KMS-11 (cell line): ENCODE measurements around the gene CYTH4.

ENCODE experiments used
- H2AFZ ChIP-seq: fragments of 200-600 bp; sonication (generic); 2 replicates; pipeline ENCODE4 v1.6.1; 2016; ENCODE audit warnings: antibody characterized with exemption, mixed run types, low read depth
- H3K27ac ChIP-seq: fragments of 200-600 bp; sonication (generic); 2 replicates; pipeline ENCODE4 v1.6.1; 2016; ENCODE audit warnings: mild to moderate bottlenecking, mixed run types
- H3K27me3 ChIP-seq: fragments of 200-600 bp; sonication (generic); 2 replicates; pipeline ENCODE4 v1.6.1; 2017; ENCODE audit warnings: mild to moderate bottlenecking, low read depth, mixed run types, moderate library complexity; ENCODE audit not compliant: insufficient read depth
- H3K36me3 ChIP-seq: fragments of 200-600 bp; sonication (generic); 2 replicates; pipeline ENCODE4 v1.6.1; 2017; ENCODE audit warnings: mild to moderate bottlenecking, mixed run types; ENCODE audit not compliant: insufficient read depth
- H3K4me1 ChIP-seq: fragments of 200-600 bp; sonication (generic); 2 replicates; pipeline ENCODE4 v1.6.1; 2016; ENCODE audit warnings: mild to moderate bottlenecking, low read depth, mixed run types; ENCODE audit not compliant: poor library complexity, severe bottlenecking
- H3K4me2 ChIP-seq: fragments of 200-600 bp; sonication (generic); 2 replicates; pipeline ENCODE4 v1.7.0; 2016; ENCODE audit warnings: mild to moderate bottlenecking, mixed run types
- H3K4me3 ChIP-seq: fragments of 200-600 bp; sonication (generic); IDR thresholded peaks from 2 replicates; pipeline ENCODE4 v1.6.1; 2017; ENCODE audit warnings: low read depth, low read length, mixed read lengths; ENCODE audit not compliant: insufficient read depth
- H3K79me2 ChIP-seq: fragments of 200-600 bp; sonication (generic); 2 replicates; pipeline ENCODE4 v1.6.1; 2016; ENCODE audit warnings: low read depth, mixed run types; ENCODE audit not compliant: insufficient read depth
- H3K9ac ChIP-seq: fragments of 200-600 bp; sonication (generic); 2 replicates; pipeline ENCODE4 v1.6.1; 2016; ENCODE audit warnings: mild to moderate bottlenecking, mixed run types
- H4K20me1 ChIP-seq: fragments of 200-600 bp; sonication (generic); 2 replicates; pipeline ENCODE4 v1.6.1; 2016; ENCODE audit warnings: mild to moderate bottlenecking, mixed run types; ENCODE audit not compliant: insufficient read depth
- TF ChIP-seq, protein P1 (sequence below): fragments of 200-600 bp; sonication (generic); conservative IDR thresholded peaks from 2 replicates; pipeline ENCODE4 v1.6.1; 2017; ENCODE audit warnings: low read depth, mild to moderate bottlenecking, antibody characterized with exemption, low read length, moderate library complexity, mixed read lengths

The CYTH4 gene

DNA sequence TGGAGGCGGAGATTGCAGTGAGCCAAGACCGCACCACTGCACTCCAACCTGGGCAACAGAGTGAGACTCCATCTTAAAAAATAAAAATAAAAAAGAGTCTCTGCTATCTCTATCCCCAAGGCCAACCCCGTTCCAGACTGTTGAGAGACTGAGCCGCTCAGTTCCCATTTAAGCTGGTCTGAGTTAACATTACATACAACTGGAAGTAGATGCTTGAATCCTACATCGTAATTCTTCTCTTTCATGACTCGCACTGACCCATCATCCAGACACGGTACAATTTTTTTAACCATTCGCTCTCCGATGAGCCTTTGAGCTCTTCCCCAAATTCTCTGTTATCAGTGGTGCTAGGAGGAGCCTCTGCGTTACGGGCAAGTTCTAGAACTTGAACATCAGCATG is 4.9 kb upstream of the CYTH4 start:
- H3K4me1 ChIP-seq: no peaks in the 10 kb centered on the region
- no peak overlapping the region for H3K27ac ChIP-seq
- H3K4me2 ChIP-seq: no peak overlapping the region
- H3K36me3 ChIP-seq: no peaks in the 10 kb centered on the region
- no peak overlapping the region for H3K9ac ChIP-seq
- TF ChIP-seq, protein P1, sequence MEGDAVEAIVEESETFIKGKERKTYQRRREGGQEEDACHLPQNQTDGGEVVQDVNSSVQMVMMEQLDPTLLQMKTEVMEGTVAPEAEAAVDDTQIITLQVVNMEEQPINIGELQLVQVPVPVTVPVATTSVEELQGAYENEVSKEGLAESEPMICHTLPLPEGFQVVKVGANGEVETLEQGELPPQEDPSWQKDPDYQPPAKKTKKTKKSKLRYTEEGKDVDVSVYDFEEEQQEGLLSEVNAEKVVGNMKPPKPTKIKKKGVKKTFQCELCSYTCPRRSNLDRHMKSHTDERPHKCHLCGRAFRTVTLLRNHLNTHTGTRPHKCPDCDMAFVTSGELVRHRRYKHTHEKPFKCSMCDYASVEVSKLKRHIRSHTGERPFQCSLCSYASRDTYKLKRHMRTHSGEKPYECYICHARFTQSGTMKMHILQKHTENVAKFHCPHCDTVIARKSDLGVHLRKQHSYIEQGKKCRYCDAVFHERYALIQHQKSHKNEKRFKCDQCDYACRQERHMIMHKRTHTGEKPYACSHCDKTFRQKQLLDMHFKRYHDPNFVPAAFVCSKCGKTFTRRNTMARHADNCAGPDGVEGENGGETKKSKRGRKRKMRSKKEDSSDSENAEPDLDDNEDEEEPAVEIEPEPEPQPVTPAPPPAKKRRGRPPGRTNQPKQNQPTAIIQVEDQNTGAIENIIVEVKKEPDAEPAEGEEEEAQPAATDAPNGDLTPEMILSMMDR: no peak
- H2AFZ ChIP-seq: no peak overlapping the region
- no peak overlapping the region for H3K4me3 ChIP-seq
- peaks cover 34% of the 10 kb centered on the region; the same call in 1 of the 2 replicates for H3K27me3 ChIP-seq
- no peaks in the 10 kb centered on the region for H4K20me1 ChIP-seq
- no peaks in the 10 kb centered on the region for H3K79me2 ChIP-seq

DNA sequence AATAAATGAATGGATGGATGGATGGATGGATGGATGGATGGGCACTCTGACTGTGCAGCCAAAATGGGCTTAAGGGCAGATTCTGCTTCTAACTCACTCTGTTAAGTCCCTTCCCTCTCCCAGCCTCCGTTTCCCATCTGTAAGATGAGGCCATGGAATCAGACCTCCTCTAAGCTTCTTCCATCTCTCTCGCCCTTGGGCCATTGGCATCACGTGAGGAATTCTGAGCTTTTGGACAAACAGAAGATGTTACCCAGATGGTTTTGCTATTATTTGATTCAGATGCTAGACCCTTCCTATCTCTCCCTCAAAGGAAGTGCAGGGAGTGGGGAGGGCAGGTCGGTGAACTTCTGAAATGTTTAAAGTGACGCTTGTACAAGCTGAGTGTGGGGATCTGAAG is 4.0 kb upstream of the CYTH4 start:
- Histone ChIP-seq H3K79me2 (no peaks in the 10 kb centered on the region), H3K27me3 (peaks cover 31% of the 10 kb centered on the region; the same call in 1 of the 2 replicates), H3K9ac (no peak overlapping the region), H3K4me1 (no peaks in the 10 kb centered on the region), H3K4me2 (no peak overlapping the region), H4K20me1 (no peaks in the 10 kb centered on the region), H3K27ac (no peak overlapping the region), H3K36me3 (no peaks in the 10 kb centered on the region), H2AFZ (no peak overlapping the region), H3K4me3 (no peak overlapping the region)
- TF ChIP-seq, protein P1: no peak

DNA sequence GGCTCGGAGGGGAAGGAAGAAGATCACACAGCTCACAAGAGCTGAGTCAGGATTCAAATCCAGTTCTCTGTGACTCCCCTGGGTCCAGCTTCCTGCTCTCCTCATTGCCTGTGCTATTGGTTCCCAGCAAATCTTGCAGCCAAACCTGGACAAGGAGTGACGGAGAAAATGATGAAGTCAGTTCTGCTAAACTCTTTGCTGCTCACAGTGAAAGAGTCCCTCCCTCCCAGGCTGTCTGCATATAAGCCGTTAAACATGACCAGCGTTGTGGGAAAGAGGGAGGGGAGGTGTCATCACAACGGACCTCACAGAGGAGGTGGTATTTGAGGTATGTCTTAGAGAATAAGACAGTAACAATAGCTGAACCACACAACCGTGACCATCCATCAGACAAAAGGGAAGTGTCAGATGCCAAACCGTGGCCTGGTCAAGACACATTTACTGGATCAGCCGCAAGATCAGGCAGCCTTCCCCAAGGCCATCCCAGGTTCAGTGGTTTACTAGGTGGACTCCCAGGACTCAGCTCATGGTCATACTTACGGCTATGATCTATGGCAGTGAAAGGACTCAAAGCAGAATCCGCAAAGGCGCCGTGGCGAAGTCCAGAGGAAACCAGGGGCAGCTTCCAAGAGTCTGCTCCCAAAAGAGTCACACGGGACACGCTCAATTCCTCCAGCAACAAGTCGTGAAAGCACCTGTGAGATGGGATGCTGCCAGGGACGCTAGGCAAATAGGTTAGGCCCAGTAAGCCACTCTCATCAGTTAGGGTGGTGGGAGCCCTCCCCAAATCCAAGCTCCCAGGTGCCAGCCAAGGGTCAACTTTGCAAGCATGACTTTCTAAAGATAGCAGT is 2.8 kb upstream of the CYTH4 start:
- Histone ChIP-seq H3K27ac (no peak overlapping the region), H3K9ac (no peak overlapping the region), H4K20me1 (no peaks in the 10 kb centered on the region), H3K4me3 (no peak overlapping the region), H3K79me2 (no peaks in the 10 kb centered on the region), H3K4me1 (peaks cover 13% of the 10 kb centered on the region), H3K36me3 (no peaks in the 10 kb centered on the region), H2AFZ (no peak overlapping the region), H3K27me3 (peaks cover 39% of the 10 kb centered on the region; the same call in 1 of the 2 replicates), H3K4me2 (no peak overlapping the region)
- TF ChIP-seq, protein P1: no peak

DNA sequence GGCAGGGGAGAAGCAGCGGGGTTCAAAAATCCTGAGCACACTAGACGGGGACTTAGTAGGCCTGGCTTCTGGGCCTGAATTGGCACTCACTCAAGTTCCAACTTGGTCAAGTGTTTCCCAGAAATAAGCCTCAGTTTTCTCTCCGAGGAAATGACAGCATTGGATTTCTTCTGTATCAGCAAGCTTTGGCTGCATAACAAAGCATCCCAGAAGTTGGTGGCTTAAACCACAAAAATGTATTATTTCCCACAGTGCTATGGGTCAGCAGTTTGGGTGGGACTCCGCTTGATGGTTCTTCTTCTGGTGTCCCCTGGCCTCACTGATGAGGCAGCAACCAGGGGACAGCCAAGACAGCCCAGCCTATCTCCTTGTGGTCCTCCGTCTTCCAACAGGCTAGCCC is 1.6 kb upstream of the CYTH4 start:
- H3K27me3 ChIP-seq: peaks cover 39% of the 10 kb centered on the region; the same call in 1 of the 2 replicates
- no peak overlapping the region for H3K4me3 ChIP-seq
- no peak overlapping the region for H3K27ac ChIP-seq
- no peak overlapping the region for H3K4me2 ChIP-seq
- no peak overlapping the region for H2AFZ ChIP-seq
- TF ChIP-seq, protein P1: no peak
- H3K36me3 ChIP-seq: no peaks in the 10 kb centered on the region
- peaks cover 19% of the 10 kb centered on the region for H3K4me1 ChIP-seq
- H3K79me2 ChIP-seq: no peaks in the 10 kb centered on the region
- no peak overlapping the region for H3K9ac ChIP-seq
- H4K20me1 ChIP-seq: no peaks in the 10 kb centered on the region
